Transverse colon (tissue), 4 donors: ENCODE results near the gene SMIM14. TPM values are rescaled to one million over a fixed set of nuclear protein-coding genes. Genes with fewer than 3 reads are reported as not detected.
"Not testable (repeated sequence)": the region's sequence is repeated elsewhere in the genome, so short reads cannot be mapped to it uniquely, and the experiment has no call there.

Experiments used
- DNase-seq: peaks from one replicate; pipeline ENCODE4 v3.0.0-alpha.2; 2019
- H3K27ac ChIP-seq, 4 donors: fragments of 200-600 bp; sonication (generic); 2 replicates each; pipeline ENCODE4 v1.5.1; 2016 to 2018; ENCODE audit warnings: inconsistent platforms in 4 of 4
- H3K27me3 ChIP-seq: fragments of 200-600 bp; sonication (generic); 2 replicates; pipeline ENCODE4 v1.5.1; 2017; ENCODE audit warnings: inconsistent platforms
- H3K36me3 ChIP-seq, 4 donors: fragments of 200-600 bp; sonication (generic); 2 replicates each; pipeline ENCODE4 v1.5.1; 2017 to 2019; ENCODE audit warnings: inconsistent platforms in 4 of 4
- H3K4me1 ChIP-seq, 4 donors: fragments of 200-600 bp; sonication (generic); 2 replicates each; pipeline ENCODE4 v1.5.1; 2017 to 2020; ENCODE audit warnings: inconsistent platforms in 4 of 4
- H3K4me3 ChIP-seq, 4 donors: fragments of 200-600 bp; sonication (generic); 1 replicate in 1 of 4; 2 replicates in 3 of 4; pipeline versions ENCODE4 v1.5.1 to v1.6.1; 2017 to 2019; ENCODE audit warnings: inconsistent platforms in 4 of 4
- H3K9me3 ChIP-seq, 2 donors: fragments of 200-600 bp; sonication (generic); 2 replicates each; pipeline ENCODE4 v1.5.1; 2017 to 2019; ENCODE audit warnings: inconsistent platforms in 2 of 2
- EP300 ChIP-seq: sonication (generic); formaldehyde crosslinking; IDR thresholded peaks from one replicate; pipeline ENCODE4 v1.6.1; 2017; ENCODE audit warnings: antibody characterized with exemption, low read depth
- POLR2A ChIP-seq: fragments of 450-650 bp; IDR thresholded peaks from one replicate; pipeline ENCODE4 v1.6.1; 2016; ENCODE audit warnings: antibody characterized with exemption, mild to moderate bottlenecking, moderate library complexity
- POLR2AphosphoS5 ChIP-seq, 3 donors: sonication (generic); formaldehyde crosslinking; IDR thresholded peaks; one replicate each; pipeline ENCODE4 v1.6.1; 2016; ENCODE audit warnings: antibody characterized with exemption in 3 of 3
- WGBS, 2 donors: methylation state at CpG; one replicate each; pipeline ENCODE4 v1.1.5; 2018; ENCODE audit warnings: low coverage in 1 of 2; 5-methylcytosine and 5-hydroxymethylcytosine counted together
- in situ Hi-C, 4 donors: fragments of 200-750 bp; cut with MboI; loops; one replicate each; pipeline versions ENCODE4 v1.15.0 to v1.15.1; 2017; ENCODE audit warnings: low sequenced_read_pairs in 3 of 4, low pct_ligation_motif_present in 1 of 4, low pct_unique_long_range_greater_than_20kb in 1 of 4
- intact Hi-C: fragments of 100-400 bp; cut with DNase I; formaldehyde crosslinking; loops from one replicate; pipeline ENCODE4 v1.15.1; 2023; ENCODE audit warnings: low total_unique reads
- total RNA-seq, 4 donors: library from RNA; depleted of rRNA; stranded (reverse); fragments of >200 nt; gene quantifications; one replicate each; pipeline ENCODE4 v1.1.0, GENCODE V29; 2016
- TF ChIP-seq, protein P1 (sequence below), 5 experiments: fragments of 200-600 bp in 3 of 5; fragments of 450-650 bp in 2 of 5; sonication (generic) in 3 of 5; IDR thresholded peaks; 1 replicate in 2 of 5; 2 replicates in 3 of 5; pipeline ENCODE4 v1.5.1; 2016 to 2017; ENCODE audit warnings: antibody characterized with exemption in 5 of 5, inconsistent platforms in 3 of 5, mild to moderate bottlenecking in 2 of 5, moderate library complexity in 1 of 5

The SMIM14 gene
- total RNA-seq, 4 donors from 2014 or later = 23.1 to 103 (median 72.4) TPM

DNA sequence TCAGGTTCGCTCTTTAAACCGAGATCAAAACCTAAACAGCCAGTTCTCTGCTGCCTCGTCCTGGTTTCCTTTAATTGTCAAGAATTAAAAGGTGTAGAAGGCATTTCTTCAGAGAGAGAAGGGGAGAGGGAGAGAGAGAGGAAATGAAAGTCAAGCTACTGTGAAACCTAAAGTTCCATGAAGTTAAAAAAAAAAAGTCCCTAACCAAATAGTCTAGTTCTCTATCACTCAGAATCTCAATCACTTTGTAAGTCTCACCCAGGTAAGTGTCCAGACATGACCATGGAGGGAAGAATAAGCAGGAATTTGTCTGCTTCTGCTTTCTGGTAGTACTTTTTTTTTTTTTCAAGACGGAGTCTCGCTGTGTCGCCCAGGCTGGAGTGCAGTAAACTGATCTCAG is 18.8 kb upstream of the SMIM14 start:
- TF ChIP-seq EP300 = no peak
- TF ChIP-seq, protein P1, sequence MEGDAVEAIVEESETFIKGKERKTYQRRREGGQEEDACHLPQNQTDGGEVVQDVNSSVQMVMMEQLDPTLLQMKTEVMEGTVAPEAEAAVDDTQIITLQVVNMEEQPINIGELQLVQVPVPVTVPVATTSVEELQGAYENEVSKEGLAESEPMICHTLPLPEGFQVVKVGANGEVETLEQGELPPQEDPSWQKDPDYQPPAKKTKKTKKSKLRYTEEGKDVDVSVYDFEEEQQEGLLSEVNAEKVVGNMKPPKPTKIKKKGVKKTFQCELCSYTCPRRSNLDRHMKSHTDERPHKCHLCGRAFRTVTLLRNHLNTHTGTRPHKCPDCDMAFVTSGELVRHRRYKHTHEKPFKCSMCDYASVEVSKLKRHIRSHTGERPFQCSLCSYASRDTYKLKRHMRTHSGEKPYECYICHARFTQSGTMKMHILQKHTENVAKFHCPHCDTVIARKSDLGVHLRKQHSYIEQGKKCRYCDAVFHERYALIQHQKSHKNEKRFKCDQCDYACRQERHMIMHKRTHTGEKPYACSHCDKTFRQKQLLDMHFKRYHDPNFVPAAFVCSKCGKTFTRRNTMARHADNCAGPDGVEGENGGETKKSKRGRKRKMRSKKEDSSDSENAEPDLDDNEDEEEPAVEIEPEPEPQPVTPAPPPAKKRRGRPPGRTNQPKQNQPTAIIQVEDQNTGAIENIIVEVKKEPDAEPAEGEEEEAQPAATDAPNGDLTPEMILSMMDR (IDR thresholded peaks at IDR 0.05) = no peak
- TF ChIP-seq POLR2AphosphoS5 (IDR thresholded peaks at IDR 0.05) = no peak
- no peak for TF ChIP-seq POLR2A
- H3K36me3 ChIP-seq = no peaks in the 10 kb centered on the region
- 72 to 77% methylated on average over 4 to 6 of the region's 6 CpGs for WGBS, 2 donors

DNA sequence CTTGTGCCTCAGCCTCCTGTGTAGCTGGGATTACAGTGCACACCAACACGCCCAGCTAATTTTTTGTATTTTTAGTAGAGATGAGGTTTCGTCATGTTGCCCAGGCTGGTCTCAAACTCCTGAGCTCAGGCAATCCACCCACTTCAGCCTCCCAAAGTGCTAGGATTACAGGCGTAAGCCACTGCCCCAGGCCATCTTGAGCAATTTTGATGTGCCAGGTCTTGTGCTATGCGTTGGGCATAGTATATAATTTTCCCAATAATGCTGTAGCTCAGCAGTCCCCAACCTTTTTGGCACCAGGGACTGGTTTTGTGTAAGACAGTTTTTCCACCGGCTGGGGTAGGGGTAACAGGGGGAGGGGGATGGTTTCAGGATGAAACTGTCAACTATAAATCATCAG is 18.0 kb upstream of the SMIM14 start:
- H3K27ac ChIP-seq, in situ Hi-C loops, H3K9me3 ChIP-seq, H3K4me3 ChIP-seq, H3K27me3 ChIP-seq, H3K4me1 ChIP-seq, DNase-seq, H3K36me3 ChIP-seq, intact Hi-C loops: not testable (repeated sequence)
- 87% methylated on average over 5 of the region's 5 CpGs; no CpG with 5 or more reads in 1 of the 2 donors for WGBS, 2 donors

More for the DNA sequence above, 18.8 kb upstream of the SMIM14 start:
- Histone ChIP-seq H3K4me1 (peaks cover 0 to 7% (median 0%) of the 10 kb centered on the region in 4 donors), H3K4me3 (no peak overlapping the region), H3K27me3 (no peaks in the 10 kb centered on the region), H3K9me3 (no peaks in the 10 kb centered on the region), H3K27ac (no peak overlapping the region)
- intact Hi-C loops = no loop called here
- no peak for DNase-seq
- in situ Hi-C loops = no loop called here

DNA sequence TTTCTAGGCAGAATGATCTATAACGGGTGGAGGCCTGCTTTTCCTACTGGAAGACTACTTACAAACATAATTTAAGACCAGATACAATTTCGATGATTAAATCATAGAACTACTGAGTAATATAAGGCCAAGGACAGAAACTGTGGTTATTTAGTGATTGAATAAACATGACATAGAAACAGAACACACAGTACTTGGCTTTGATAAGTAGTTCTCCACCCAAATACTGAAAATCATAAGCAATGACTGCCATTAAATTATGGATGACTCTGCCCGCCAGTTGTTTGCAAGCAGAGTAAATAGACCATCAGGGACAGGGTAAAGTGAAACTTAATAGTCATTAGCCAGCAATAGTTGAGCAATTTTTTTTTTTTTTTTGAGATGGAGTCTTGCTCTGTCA is 17.2 kb upstream of the SMIM14 start:
- TF ChIP-seq POLR2A (no peak), POLR2AphosphoS5 (IDR thresholded peaks at IDR 0.05) (peak in 2 of 3 donors; percentile 57 to 68), EP300 (no peak)
- TF ChIP-seq, protein P1 (IDR thresholded peaks at IDR 0.05) = no peak
- 72 to 80% methylated on average over 3 of the region's 3 CpGs for WGBS, 2 donors

DNA sequence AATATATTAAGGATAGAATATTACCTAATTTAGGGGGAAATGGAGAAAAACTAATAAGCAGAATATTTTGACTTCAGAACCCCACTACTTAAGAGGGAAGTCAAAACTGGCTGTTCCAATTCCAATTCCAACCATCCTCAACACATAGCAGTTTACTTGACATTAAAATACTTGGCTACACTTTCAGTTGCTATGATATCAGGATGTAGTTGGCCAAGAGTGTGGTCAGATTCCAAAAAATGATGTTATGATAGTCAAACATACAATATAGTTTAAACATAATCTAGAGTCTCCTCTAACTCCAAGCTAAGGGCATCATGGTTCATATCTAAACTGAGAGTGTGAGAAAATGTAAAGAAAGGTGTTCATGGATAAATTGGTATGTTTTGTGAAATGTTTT is 16.5 kb upstream of the SMIM14 start:
- Histone ChIP-seq H3K36me3 (no peaks in the 10 kb centered on the region), H3K4me3 (no peak overlapping the region), H3K27ac (peak overlapping the region in 3 of 4 donors; percentile 14 to 58 (median 22)), H3K9me3 (no peaks in the 10 kb centered on the region), H3K27me3 (no peaks in the 10 kb centered on the region), H3K4me1 (peaks cover 0 to 7% (median 0%) of the 10 kb centered on the region in 4 donors)
- no peak for DNase-seq
- no peak for TF ChIP-seq POLR2AphosphoS5 (IDR thresholded peaks at IDR 0.05)
- TF ChIP-seq, protein P1 (IDR thresholded peaks at IDR 0.05) = no peak
- TF ChIP-seq POLR2A = no peak
- no peak for TF ChIP-seq EP300
- intact Hi-C loops (no loop called here), in situ Hi-C loops (no loop called here)

More for the DNA sequence above, 17.2 kb upstream of the SMIM14 start:
- in situ Hi-C loops (no loop called here), intact Hi-C loops (no loop called here)
- H3K27me3 ChIP-seq = no peaks in the 10 kb centered on the region
- peaks cover 0 to 7% (median 0%) of the 10 kb centered on the region in 4 donors for H3K4me1 ChIP-seq
- DNase-seq = no peak
- H3K27ac ChIP-seq = peak overlapping the region in 3 of 4 donors; percentile 22 to 58 (median 23)
- H3K9me3 ChIP-seq = no peaks in the 10 kb centered on the region
- H3K36me3 ChIP-seq = no peaks in the 10 kb centered on the region
- H3K4me3 ChIP-seq = no peak overlapping the region

DNA sequence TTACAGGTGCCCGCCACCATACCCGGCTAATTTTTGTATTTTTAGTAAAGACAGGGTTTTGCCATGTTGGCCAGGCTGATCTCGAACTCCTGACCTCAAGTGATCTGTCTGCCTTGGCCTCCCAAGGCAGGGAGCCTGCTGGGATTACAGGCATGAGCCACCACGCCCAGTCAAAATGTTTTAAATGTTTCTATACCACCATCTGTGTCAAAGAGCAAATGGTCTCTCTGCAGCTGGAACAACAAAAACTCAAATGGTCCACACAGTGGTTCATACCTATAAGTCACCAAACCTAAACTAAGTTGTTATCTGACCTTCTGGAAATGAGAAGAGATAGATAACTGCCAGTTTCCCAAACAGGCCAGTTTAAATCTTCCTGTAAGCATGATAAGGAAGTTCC is 12.9 kb upstream of the SMIM14 start:
- H3K4me3 ChIP-seq, in situ Hi-C loops, H3K27ac ChIP-seq, H3K27me3 ChIP-seq, H3K36me3 ChIP-seq, H3K4me1 ChIP-seq, H3K9me3 ChIP-seq, intact Hi-C loops, DNase-seq: not testable (repeated sequence)
- 98% methylated on average over 4 of the region's 4 CpGs; no CpG with 5 or more reads in 1 of the 2 donors for WGBS, 2 donors
